ENCODE measurements around the gene CHRNA5. TPM values are rescaled to one million over a fixed set of nuclear protein-coding genes. Genes with fewer than 3 reads are reported as not detected.

CHRNA5 gene
- total RNA-seq, 1 donor from 2014 or later = 13.7 TPM

DNA sequence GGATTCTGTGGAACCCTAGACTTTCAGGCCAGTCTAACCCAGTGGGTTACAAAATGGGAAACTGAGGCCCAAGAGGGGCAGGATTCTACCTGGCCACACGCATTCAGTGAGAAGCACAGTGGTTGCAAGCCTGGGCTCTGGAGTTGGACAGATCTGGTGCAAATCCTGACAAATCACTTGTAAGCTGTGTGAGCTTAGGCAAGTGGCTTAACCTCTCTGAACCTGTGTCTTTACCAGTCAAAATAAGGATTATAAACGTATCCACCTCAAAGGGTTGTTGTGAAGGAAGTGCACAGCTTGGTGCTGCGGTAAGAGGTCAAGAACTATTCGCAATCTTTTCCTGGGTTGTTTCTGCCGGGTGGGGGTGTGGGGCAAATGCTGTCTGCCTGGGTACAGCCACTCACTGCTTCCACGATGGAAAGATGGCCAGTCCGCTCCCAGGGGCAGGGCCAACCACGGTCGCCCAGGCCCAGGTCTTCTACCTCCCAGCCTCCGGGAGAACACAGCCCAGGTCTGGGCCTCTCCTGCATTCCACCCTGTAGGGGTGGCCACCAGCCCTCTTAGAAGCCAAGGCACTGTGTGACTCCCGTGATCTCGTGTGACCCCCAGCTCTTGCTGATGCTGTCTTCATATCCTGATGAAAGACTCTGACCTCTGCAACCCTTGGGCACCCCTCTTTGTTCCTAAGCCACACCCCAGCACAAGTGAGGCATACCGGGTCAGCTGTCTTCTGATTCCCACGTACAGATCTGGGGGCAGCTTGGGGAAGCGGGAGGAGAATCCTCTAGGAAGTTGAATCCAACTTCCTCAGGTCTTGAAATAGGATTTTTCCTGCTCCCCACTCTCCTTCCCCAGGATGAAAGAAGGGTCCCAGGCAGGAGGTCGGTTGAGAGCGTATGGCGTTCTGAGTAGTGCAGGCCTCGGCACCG is 54.0 kb downstream of the CHRNA5 start:
- TF ChIP-seq, protein P1, sequence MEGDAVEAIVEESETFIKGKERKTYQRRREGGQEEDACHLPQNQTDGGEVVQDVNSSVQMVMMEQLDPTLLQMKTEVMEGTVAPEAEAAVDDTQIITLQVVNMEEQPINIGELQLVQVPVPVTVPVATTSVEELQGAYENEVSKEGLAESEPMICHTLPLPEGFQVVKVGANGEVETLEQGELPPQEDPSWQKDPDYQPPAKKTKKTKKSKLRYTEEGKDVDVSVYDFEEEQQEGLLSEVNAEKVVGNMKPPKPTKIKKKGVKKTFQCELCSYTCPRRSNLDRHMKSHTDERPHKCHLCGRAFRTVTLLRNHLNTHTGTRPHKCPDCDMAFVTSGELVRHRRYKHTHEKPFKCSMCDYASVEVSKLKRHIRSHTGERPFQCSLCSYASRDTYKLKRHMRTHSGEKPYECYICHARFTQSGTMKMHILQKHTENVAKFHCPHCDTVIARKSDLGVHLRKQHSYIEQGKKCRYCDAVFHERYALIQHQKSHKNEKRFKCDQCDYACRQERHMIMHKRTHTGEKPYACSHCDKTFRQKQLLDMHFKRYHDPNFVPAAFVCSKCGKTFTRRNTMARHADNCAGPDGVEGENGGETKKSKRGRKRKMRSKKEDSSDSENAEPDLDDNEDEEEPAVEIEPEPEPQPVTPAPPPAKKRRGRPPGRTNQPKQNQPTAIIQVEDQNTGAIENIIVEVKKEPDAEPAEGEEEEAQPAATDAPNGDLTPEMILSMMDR (IDR thresholded peaks at IDR 0.05; ENCODE audit: insufficient read depth, low read length, poor library complexity, severe bottlenecking) = no peak
- H3K36me3 ChIP-seq (ENCODE audit: control insufficient read depth, insufficient read depth, low read length) = no peaks in the 10 kb centered on the region
- DNase-seq (ENCODE audit: low read depth) = no peak
- no peak overlapping the region for H3K4me3 ChIP-seq (ENCODE audit: low read depth, low read length)
- H3K27me3 ChIP-seq (ENCODE audit: control insufficient read depth, insufficient read depth, low read length) = peaks cover 31% of the 10 kb centered on the region

DNA sequence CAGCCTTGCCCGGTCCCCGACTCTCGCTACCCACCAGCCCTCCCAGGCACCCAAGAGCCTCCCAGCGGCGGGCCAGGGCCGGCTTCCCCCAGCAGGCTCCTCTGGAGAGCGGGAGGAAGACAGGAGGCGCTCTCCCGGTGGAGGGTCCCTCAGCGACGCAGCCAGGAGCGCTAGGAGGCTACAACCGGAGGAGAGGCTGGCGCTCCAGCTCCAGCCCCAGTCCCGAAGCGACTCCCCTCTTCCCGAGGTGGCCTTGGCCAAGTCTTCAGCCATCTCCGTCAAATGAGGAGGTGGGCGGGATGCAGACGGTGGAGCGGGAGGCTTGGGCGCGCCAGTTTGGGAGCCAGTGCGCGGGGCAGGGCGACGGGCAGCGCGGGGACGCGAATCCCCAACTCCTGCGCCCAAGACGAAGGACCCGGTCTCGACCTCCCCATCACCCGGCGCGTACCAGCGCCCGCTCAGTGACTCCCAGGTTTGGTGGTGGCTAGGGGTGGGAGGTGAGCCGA is 54.8 kb downstream of the CHRNA5 start:
- no peak for DNase-seq (ENCODE audit: low read depth)
- TF ChIP-seq, protein P1 (IDR thresholded peaks at IDR 0.05; ENCODE audit: insufficient read depth, low read length, poor library complexity, severe bottlenecking) = peak; percentile 65
- H3K4me3 ChIP-seq (ENCODE audit: low read depth, low read length) = peak overlapping the region; percentile 24
- H3K36me3 ChIP-seq (ENCODE audit: control insufficient read depth, insufficient read depth, low read length) = no peaks in the 10 kb centered on the region
- peaks cover 31% of the 10 kb centered on the region for H3K27me3 ChIP-seq (ENCODE audit: control insufficient read depth, insufficient read depth, low read length)

DNA sequence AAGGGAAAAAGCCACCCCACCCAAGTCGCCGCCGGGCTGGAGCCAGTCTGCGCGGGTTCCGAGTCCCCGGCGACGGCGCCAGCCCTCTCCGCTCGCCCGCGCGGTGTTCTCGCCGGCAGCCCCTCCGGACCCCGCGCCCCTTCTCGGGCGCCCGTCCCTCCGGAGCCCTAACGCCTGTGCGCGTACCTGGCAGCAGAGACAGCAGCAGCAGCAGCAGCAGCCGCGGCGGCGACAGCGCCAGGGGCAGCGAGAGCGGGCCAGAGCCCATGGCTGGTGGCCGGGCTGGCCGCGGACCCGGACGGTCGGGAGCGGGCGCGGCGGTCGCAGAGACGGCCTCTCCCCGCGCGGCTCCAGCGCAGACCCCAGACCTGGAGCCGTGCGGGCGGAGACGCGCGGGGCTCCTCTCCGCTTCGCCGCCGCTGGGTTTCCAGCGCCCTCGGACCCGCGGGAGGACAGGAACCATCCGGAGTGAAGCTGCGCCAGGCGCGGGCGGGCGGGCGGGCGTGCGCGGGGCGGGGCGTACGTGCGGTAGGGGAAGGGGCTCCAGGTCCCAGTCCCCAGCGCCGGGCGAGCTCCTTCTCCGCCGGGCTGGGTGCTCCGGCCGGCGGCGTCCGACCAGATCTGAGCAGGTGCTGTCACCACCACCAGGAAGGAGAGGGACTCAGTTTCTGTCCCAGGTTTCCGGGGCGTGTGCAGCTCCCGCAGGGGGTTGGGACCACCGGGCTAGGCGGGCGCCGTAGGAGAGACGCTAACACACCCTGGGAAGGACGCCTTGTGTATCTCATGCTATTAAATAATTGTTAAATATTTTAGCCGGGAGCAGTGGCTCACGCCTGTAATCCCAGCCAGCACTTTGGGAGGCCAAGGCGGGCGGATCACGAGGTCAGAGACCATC is 55.5 kb downstream of the CHRNA5 start, which contains the start of gene CHRNA3:
Gene CHRNA3 (minus strand): TSS at position 470 of the 895 bp plus-strand sequence. CDS start 202 bp downstream, at position 268.
- Histone ChIP-seq H3K27me3 (ENCODE audit: control insufficient read depth, insufficient read depth, low read length) (peaks cover 32% of the 10 kb centered on the region), H3K4me3 (ENCODE audit: low read depth, low read length) (peak within 1 kb of the TSS; percentile 24), H3K36me3 (ENCODE audit: control insufficient read depth, insufficient read depth, low read length) (no peaks in the 10 kb centered on the region)
- TF ChIP-seq, protein P1 (IDR thresholded peaks at IDR 0.05; ENCODE audit: insufficient read depth, low read length, poor library complexity, severe bottlenecking) = no peak
- DNase-seq (ENCODE audit: low read depth) = no peak

DNA sequence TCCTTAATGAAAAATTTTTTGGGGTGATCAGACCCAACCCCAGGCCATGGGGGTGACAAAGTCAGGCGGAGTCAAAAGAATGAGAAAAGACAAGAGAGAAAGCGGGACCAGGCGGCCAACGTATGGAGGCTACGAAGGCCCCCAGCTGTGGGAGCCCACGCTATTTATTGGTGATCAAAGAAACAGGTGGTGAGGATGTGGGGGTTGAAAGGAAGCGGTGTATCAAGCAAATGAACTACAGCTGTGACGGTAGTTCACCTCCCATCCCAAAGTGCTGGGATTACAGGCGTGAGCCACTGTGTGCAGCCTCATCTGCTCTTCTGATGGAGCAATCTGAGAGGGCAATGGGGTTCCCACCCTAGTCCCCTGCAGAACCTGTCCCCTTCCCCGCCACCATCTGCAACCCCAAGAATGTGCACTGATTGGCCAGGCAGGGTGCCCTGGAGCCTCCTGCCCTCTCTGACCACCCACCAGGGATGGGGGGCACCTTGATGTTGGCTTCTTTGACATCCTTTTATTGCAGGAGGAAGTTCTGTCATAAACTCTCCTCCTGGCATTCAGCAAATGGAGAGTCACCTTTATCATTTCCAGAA is 56.6 kb downstream of the CHRNA5 start:
- Histone ChIP-seq H3K4me3 (ENCODE audit: low read depth, low read length) (no peak overlapping the region), H3K27me3 (ENCODE audit: control insufficient read depth, insufficient read depth, low read length) (peaks cover 37% of the 10 kb centered on the region), H3K36me3 (ENCODE audit: control insufficient read depth, insufficient read depth, low read length) (no peaks in the 10 kb centered on the region)
- no peak for DNase-seq (ENCODE audit: low read depth)
- TF ChIP-seq, protein P1 (IDR thresholded peaks at IDR 0.05; ENCODE audit: insufficient read depth, low read length, poor library complexity, severe bottlenecking) = no peak

DNA sequence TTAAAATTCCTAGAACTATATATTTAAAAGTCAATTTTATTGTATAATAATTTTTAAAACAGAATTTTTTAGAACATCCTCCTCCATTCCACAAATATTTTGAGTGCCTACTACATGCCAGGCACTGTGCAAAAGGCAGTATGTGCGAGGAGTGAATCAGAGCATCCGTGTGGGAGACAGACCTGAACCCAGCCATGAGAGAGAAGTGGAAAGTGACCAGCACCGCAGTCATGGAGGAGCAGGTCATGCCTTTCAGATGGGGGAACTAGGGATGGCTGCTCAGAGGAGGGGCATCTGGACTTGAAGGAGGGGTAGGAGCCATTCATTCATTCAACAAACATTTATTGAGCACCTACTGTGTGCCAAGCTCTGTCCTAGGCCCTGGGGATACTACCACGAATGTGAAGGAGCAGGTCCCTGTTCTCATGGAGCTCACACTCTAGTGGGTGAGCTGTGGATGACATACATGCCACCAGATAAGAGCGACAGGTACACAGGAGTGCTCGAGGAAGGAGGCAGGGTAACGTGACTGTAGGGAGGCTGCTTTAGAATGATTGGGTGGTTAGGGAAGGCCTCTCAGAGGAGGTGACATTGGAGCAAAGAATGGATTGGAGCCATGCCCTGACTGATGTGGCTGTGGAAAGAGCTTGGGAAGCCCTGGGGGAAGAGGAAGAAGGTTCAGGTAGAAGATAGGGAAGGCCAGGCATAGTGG is 58.6 kb downstream of the CHRNA5 start:
- H3K4me3 ChIP-seq (ENCODE audit: low read depth, low read length) = no peak overlapping the region
- TF ChIP-seq, protein P1 (IDR thresholded peaks at IDR 0.05; ENCODE audit: insufficient read depth, low read length, poor library complexity, severe bottlenecking) = no peak
- peaks cover 48% of the 10 kb centered on the region for H3K27me3 ChIP-seq (ENCODE audit: control insufficient read depth, insufficient read depth, low read length)
- no peaks in the 10 kb centered on the region for H3K36me3 ChIP-seq (ENCODE audit: control insufficient read depth, insufficient read depth, low read length)
- no peak for DNase-seq (ENCODE audit: low read depth)

All from kidney epithelial cell (primary cell).